NCI-H1092 (cell line): Measurements from ENCODE around the gene SWI5.

ENCODE experiments used
- DNase-seq: peaks from one replicate; lab custom pipeline; 2025; lab: John Stamatoyannopoulos, UW

The SWI5 gene

DNA sequence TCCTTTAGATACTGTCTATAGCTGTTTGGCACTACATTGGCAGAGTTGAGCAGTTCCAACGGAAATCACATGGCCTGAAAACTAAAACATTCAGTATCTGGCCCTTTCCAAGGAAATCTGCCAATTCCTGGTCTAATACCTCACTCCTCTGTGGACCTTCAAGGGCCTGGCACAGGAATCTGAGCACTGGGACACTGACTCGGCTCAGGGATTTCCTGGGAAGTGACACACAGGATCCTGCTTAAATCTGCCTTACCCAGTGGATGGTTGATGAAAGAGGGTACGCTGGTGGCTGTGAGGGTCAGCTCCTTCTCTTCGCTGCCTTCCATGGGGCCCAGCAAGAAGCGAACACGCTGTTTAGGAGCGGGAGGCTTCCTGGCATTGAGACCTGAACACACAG lies 45.3 kb downstream of the SWI5 start:
- no peak for DNase-seq

- DNase-seq, result no peak
These were observed 45.9 kb downstream of the SWI5 start for GRCh38 chr9:128321879-128322403.

GRCh38 chr9:128322404-128323211 lies 46.5 kb downstream of the SWI5 start, which contains the start of the genes COQ4 and TRUB2:
Gene COQ4, plus strand, starts transcription at chr9:128322839. Its CDS starts 20 bp downstream, at chr9:128322859.
Gene TRUB2, minus strand, starts transcription at chr9:128322447. Its CDS starts 39 bp downstream, at chr9:128322408.
- DNase-seq, result peak; percentile 93

DNA sequence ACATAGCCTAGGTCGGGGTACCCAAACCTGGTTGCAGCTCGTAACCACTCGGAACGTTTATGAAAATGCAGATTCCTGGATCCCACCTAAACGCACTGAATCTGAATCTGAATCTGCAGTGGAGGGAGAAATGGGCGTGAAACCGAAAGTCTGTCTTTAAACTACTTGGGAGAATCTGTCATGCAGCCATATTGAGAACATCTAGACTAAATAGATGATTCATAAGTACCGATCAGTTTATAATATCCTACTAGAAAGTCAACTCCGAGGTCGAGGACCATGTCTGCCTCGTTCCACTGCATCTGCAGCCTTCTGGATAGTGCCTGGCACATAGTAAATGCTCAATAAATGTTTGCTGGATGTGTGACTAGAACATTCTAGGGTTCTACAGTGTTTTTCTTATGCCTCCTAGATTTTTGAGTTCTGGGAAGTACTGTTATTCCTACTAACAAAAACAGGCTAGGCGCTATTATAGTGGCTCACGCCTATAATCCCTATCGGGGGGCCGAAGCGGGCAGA lies 47.2 kb downstream of the SWI5 start:
- no peak for DNase-seq

DNA sequence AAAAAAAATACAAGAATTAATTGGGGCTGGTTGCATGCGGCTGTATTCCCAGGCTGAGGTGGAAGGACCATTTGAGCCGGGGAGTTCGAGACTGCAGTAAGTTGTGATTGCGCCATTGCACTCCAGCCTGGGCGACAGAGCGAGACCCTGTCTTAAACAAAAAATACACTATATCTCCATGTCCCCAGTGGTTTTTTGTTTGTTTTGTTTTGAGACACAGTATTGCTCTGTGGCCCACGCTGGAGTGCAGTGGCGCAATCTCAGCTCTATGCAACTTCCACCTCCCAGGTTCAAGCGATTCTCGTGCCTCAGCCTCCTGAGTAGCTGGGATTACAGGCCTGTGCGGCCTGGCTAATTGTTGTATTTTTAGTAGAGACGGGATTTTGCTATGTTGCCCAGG lies 47.7 kb downstream of the SWI5 start:
- no peak for DNase-seq

DNA sequence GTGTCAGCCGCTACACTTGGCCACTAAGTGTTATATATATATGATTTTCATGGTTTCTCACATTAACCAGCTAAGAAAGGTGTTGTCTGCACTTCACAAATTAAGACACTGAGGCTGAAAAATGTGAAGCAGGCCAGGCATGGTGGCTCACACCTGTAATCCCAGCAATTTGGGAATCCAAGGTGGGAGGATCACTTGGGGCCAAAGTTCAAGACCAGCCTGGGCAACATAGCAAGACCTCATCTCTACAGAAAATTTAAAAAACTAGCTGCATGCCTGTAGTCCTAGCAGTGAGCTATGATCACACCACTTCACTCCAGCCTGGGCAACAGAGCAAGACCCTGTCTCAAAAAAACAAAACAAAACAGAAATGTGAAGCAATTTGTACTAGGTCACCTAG lies 48.3 kb downstream of the SWI5 start:
- DNase-seq, result no peak

DNA sequence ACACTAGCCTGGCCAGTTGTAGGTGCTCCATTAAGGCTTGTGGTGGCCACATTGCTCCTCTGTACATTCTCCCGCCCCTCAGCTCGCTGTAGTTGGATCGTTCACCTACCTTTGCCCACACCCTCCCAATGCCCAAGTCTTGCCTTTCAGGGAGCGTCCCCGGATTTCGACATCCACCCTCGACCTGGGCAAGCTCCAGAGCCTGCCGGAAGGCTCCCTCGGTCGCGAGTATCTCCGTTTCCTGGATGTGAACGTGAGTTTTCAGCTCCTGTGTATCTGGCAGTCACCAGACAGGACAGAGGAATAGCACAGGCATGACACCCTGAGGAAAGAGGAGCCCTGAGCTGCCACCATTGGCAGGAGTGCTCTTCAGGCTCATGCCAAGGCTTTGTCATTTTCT lies 49.6 kb downstream of the SWI5 start:
- no peak for DNase-seq

GRCh38 chr9:128333451-128333869 lies 57.4 kb downstream of the SWI5 start:
- no peak for DNase-seq

GRCh38 chr9:128335161-128335560 lies 59.1 kb downstream of the SWI5 start:
- DNase-seq, result no peak

DNA sequence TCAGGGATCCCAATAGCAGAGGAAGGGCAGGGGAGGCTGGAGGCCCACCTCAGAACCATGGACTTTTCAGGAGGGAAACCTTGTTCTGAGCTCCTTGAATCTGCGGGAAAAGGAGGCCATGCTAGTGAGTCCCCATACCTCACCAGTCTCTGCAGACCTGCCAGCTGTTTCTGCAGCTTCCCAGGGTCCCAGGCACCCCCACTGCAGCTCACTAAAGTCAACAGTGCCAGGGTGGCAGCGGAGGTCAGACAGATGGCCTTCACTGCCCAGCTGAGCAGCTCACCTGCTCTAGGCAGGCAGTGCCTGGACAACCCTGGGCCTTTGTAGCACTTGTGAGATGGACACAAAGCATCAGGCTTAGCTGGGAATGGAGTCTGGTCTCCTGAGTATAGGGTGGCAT lies 59.8 kb downstream of the SWI5 start:
- DNase-seq, result no peak

- no peak for DNase-seq
These were observed 61.9 kb downstream of the SWI5 start for GRCh38 chr9:128337936-128338335.
